SKM-1 (cell line): ENCODE results near the gene SPEM3.

Source experiments
- DNase-seq: peaks from one replicate; lab custom pipeline; 2025; ENCODE audit not compliant: unreplicated experiment; lab: John Stamatoyannopoulos, UW

SPEM3 gene

GRCh38 chr17:7440113-7440833 is 11.6 kb downstream of the SPEM3 start:
- no peak for DNase-seq

DNA sequence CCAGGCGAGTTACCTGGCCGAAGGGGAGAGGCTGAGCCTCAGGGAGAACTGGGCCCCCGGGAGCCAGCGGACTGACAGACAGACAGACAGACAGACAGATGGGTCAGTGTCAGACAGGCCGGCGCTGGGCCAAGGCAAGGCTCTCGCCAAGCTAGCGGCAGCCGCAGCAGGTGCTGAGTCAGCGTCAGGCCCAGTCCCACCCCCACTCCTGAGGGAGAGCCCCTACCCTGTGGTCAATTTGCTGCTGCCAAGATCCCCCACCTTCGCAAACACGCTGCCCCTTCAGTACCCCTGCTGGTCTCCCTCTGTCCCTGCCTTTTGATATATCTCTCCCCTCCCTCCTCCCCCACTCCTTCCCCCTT is 12.2 kb downstream of the SPEM3 start:
- no peak for DNase-seq

DNA sequence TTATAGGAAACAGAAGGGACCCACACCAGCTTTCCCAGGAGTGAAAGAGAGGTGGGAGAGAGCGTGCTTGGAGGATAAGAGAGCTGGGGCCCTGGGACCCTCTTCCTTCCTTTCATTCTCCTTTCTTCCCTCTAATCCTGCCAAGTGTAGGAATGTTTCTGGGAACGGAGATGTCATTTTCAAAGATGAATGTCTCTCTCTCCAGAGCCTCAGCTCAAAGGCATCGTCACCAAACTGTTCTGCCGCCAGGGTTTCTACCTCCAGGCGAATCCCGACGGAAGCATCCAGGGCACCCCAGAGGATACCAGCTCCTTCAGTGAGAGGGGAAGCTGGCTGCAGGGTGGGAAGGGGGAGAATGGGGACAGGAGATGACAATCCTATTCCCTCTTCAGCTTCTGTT is 12.6 kb downstream of the SPEM3 start:
- no peak for DNase-seq

DNA sequence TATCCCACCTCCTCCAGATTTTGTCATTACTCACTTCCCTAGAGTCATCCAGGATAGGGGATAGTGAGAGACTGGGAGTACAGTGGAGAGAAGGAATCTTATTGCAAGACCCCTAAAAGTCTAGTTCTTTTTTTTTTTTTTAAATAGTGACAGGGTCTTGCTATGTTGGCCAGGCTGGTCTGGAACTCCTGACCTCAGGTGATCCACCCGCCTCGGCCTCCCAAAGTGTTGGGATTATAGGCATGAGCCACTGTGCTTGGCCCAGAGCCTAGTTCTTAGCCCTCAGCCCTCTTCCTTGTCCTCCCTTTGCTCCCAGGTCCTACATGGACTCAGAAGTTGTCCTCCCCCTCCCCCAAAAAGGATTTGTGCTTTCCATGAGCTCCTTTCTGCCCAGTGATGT is 13.5 kb downstream of the SPEM3 start:
- DNase-seq, result no peak

GRCh38 chr17:7443499-7444485 is 15.1 kb downstream of the SPEM3 start:
- no peak for DNase-seq

DNA sequence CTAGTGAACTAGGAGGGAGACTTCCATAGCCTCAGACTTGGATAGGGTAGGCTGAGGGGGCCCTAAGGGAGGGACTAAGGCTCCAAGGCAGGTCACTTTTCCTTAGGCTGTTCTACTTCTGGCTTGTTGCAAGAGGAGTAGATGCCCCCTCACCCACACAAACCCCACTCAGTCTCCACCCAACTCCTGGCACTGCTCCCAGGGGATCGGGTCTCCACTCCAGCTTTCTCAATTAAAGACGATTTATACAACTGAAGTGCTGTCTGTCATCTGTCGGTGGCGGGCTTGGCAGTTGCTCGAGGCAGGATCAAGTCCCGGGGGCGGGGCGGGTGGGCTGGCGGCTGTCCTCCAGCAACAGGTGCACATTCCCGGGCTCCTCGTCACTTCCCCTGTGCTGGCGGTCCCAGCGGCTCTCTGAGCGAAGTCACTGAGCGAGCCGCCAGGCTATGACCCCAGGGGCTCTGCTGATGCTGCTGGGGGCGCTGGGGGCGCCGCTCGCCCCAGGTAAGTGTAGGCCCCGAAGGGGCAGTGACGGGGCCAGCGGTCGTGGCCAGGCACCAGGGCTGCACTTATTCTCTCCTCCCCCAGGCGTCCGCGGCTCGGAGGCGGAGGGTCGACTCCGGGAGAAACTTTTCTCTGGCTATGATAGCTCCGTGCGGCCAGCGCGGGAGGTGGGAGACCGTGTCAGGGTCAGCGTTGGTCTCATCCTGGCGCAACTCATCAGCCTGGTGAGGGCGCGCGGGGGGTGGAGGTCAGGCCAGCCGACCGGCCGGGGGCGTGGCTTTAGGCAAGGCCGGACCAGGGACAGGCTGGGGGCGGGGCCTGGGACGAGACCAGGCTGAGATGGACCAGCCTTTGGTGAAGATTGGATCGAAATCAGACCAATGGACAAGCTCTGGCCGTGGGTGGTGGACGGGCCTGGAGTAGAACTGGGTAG is 16.3 kb downstream of the SPEM3 start, which contains the start of gene CHRNB1:
Gene CHRNB1 (plus strand): TSS at position 380 of the 937 bp plus-strand sequence. CDS start 67 bp downstream, at position 447.
- no peak for DNase-seq

DNA sequence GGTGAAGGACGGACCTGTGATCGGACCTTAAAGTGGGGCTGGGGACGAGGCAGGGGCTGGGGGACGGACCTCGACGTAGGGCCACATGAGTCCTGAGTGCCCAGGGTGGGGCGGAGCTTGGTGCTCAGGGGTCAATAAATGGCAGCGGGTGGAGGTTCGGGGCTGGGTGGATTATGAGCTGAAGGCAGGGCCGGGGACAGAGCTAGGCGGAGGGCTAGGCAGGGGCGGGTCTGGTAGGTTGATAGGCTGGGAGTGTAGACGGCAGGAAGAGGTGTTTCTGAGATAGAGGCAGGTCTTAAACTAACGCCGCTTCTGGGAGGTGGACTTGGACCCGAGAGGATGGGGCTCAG is 16.9 kb downstream of the SPEM3 start:
- no peak for DNase-seq

GRCh38 chr17:7448461-7448860 is 19.8 kb downstream of the SPEM3 start:
- DNase-seq, result no peak

DNA sequence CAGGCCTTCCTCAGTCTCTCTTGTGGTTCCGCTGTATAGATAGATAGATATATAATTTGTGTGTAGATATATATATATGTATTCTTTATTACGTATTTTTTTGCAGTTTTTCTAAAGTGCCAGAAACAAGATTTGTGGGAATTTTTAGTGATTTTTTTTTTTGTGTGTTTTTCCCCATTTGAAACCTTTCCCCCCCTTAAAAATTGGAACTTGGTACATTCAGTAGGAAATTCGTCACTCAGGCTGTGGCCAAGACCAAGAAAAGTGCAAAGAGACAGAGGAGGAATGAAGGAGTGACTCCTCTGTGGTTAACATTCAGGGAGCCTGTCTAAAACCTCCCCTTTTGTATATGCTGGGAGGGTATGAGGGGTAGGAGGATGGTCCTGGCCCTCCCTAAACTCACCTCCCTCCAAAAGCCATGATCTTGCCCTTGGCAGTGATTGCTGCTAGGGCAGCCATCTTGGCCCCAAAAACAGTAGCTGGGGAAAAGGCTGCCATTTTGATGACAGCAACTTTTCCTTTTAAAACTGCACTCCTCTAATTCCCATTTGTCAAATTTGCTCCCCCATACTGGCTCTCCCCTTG is 31.4 kb downstream of the SPEM3 start:
- no peak for DNase-seq

DNA sequence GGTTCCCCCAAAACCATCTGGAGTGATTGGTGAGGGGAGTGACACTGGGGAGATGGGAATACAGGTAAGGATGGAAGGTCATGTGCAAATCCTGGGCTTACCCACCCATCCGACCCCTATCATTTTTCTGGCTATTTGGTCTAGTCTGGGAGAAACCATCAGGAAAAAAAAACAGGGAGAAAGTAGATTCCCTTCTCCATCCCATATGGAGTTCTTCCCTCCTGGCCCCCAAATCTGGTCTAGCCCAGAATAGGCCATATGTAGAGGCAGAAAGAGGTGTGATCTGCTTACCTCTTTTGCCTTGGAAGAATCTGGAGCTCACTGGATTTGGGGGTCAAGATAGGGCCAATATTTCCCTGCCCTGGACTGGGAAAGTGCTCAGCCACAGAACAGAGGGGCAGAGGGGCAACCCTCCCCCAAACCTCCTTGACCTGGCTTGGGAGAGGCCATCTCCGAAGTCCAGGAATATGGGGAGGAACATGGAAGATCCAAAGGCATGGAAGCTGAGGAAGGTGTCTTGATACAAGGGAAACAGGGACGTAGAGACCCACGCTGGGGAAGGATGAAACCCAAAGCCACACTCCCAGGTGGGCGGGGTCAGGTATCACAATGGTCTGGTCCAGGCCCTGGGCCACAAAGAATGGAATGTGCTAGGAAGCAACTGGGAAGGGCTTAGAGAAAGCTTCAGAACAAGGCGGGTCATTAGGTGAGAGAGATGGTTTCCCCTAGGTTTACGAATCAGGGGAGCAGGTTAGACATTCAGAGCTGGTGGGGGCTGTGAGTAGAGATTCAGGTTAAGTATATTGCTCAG is 32.4 kb downstream of the SPEM3 start:
- DNase-seq, result no peak

- DNase-seq, result no peak
Measured at GRCh38 chr17:7462474-7463371, 34.1 kb downstream of the SPEM3 start.

- DNase-seq, result no peak
Measured at GRCh38 chr17:7463372-7463846, 34.8 kb downstream of the SPEM3 start.

GRCh38 chr17:7464081-7464480 is 35.4 kb downstream of the SPEM3 start:
- DNase-seq, result no peak

GRCh38 chr17:7465597-7466275 is 37.1 kb downstream of the SPEM3 start:
- no peak for DNase-seq

DNA sequence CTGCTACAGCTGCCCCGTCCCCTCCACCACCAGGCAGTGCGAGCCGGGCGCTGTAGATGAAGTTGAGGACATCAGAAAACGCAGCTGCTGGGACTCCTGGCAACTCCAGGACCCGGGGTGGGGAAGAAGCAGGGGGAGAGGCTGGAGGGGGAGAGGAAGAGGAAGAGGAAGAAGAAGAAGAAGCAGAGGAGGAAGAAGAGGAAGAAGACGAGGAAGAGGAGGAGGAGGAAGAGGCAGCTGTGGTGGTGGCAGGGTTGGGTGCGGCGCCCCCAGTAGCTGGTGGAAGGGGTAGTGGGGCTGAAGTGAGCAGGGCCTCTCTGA is 37.6 kb downstream of the SPEM3 start:
- no peak for DNase-seq

GRCh38 chr17:7466639-7467341 is 38.1 kb downstream of the SPEM3 start:
- DNase-seq, result no peak

- no peak for DNase-seq
Measured at GRCh38 chr17:7467498-7467897, 38.8 kb downstream of the SPEM3 start.

GRCh38 chr17:7468290-7468689 is 39.6 kb downstream of the SPEM3 start:
- no peak for DNase-seq
